Measurements from ENCODE around the gene FAM98B. TPM values are rescaled to one million over a fixed set of nuclear protein-coding genes. Genes with fewer than 3 reads are reported as not detected.

The FAM98B gene
- total RNA-seq, 1 donor from 2014 or later, result 4.2 TPM

DNA sequence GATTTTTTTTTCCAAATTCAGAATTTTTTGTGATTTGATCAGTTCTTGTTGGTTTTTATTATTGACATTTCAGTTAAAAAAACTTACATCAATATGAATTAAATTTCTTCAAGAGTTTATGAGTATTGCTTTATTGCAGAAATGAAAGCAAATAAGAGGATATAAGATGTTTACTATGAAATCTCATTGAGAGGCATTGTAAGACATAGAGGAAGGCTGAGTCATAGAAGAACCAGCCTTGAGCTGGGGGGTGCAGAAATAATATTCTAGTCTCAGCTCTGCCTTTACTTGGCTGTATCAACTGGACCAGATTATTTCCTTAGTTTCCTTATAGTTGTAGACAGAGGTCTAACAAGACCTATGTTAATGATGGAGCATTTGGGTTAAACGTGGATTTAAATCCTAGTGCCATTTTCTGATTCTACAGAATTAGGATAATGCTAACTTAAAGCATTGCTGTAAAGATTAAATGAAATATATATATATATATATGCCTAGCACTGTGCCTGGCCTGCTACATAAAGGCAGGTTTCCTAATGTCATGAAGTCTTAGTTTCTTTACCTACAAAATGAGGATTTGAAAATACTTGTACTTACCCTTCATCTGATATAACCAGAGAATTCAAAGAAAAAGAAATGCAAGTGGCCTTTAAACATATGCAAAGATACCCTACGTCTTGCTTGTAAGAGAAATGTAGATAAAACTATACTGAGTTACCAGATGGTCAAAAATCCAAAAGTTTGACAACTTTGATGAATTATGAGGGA, 7.3 kb downstream of the FAM98B start:
- peak in 1 of 2 donors; percentile 68 for DNase-seq (ENCODE audit: low read depth in 2 of 2)

DNA sequence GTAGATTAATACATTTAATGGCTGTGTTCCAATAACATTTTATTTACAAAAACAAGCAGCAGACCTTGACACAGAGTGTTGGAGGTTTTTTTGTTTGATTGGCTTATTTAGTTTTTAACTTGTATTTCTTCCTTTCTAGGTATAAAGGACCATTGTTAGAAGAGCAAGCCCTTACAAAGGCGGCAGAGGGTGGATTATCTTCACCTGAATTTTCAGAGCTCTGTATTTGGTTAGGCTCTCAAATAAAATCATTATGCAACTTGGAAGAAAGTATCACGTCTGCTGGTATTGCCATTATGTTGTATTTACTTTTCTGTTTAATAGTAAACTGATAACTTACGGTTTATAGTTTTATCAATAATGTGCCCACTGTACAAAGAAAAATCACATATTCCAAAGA, 10.0 kb downstream of the FAM98B start:
- no peak for DNase-seq (ENCODE audit: low read depth in 2 of 2)

DNA sequence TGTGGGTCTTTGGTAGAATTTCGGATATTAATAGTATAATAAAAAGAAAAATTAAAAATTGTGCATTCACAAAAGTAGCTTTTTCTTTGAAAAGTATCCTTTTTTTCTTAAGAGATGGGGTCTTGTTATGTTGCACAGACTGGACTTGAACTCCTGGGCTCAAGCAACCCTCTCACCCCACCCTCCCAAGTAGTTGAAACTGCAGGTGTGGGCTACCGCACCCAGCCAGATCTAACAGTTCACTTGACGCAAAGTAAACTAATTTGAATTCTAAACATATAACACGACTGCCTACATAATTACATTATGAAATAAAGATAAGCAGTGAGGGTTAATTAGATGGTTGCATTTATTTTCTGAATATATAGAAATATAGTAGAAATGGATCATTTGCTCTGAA, 10.7 kb downstream of the FAM98B start:
- no peak for DNase-seq (ENCODE audit: low read depth in 2 of 2)

DNA sequence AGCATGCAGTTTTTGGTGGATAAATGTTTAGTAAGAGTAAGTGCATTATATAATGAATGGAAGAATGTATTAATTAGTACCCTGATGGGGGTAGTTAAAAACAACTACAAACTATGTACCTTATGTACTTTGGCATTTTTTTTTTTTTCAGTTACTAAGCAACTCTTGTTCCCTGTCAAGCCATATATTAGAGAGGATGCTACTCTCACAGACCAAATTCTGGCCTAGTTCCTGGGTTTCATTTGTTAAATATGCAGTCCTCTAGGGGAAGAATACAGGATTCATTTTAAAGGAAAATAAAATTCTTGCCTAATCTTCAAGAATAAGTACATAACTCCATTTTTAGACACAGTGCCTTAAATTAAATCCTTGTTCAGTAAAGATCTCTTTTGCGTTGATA, 16.9 kb downstream of the FAM98B start:
- DNase-seq (ENCODE audit: low read depth in 2 of 2), result no peak

GRCh38 chr15:38471974-38472373, 18.0 kb downstream of the FAM98B start:
- no peak for DNase-seq (ENCODE audit: low read depth in 2 of 2)

DNA sequence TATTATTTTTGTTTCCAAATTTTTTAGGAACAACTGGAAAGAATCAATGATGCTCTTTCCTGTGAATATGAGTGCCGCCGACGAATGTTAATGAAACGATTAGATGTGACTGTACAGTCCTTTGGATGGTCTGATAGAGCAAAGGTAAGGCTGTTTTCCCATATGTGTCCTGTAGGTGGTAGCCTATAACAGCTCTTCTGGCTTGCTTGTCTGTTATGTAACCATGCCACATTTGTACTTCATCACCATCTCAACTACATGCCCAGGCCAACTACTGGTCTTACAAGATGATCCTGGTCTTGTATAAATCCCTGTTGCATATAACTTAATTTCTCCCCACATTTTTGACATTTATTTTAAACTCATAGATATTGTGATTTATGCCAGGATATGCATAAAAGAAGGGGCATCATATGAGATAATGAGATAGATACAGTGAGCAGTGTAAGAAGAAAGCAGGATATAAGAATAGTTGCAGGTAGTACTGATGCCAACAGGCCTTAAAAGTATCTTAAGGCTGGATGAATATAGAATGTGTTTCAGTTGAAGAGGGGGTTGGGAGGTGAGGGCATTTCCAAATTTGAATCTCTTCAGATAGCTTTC, 20.3 kb downstream of the FAM98B start:
- peak; percentile 77 to 80 for DNase-seq (ENCODE audit: low read depth in 2 of 2)

DNA sequence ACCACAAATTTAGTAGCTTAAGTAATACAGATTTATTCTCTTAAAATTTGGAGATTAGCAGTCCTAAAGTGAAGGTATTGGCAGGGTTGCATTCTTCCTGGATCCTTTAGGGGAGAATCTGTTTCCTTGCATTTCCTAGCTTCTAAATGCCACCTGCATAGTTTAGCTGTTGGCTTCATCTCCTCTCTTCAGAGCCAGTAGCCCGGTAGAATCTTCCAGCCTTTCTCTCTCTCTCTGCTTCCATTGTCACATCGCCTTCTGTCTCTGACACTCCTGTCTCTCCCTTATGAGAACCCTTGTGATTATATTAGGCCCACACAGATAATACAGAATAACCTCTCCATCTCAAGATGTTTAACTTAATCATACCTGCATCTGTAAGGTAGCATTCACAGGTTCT, 21.4 kb downstream of the FAM98B start:
- no peak for DNase-seq (ENCODE audit: low read depth in 2 of 2)

GRCh38 chr15:38476120-38476519, 22.2 kb downstream of the FAM98B start:
- no peak for DNase-seq (ENCODE audit: low read depth in 2 of 2)

DNA sequence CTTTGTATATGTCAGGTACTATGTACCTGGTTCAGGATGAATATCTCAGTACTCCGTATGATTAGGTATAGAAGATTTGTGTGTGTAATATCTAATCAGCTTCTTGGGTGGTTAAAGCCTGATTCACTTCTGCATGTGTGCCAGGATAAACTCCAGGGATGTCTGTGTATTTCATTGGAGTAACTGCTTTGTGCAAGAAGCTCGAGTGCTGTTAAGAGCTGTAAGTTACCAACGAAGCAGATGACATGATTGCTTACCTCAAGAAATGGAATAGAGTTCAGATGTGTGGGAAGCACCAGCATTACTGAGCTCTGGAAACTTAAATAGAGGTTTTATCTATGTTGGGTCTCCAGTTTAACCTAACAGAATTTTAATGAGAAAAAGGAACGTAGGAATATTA, 23.7 kb downstream of the FAM98B start:
- DNase-seq (ENCODE audit: low read depth in 2 of 2), result no peak

DNA sequence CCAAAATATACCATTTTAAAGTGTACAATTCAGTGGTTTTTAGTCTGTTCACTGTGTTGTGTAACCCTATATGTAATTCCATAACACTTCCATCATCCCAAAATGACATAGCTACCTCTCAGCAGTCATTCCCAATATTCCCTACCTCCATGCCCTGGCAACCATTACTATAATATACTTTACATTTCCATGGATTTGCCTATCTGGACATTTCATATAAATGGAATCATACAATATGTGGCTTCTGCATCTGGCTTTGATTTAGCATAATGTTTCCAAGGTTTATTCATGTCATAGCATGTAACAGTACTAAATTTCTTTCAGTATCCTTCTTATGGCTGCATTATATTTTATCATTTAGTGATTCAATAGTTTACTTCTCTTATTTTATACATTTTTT, 25.3 kb downstream of the FAM98B start:
- DNase-seq (ENCODE audit: low read depth in 2 of 2), result no peak

DNA sequence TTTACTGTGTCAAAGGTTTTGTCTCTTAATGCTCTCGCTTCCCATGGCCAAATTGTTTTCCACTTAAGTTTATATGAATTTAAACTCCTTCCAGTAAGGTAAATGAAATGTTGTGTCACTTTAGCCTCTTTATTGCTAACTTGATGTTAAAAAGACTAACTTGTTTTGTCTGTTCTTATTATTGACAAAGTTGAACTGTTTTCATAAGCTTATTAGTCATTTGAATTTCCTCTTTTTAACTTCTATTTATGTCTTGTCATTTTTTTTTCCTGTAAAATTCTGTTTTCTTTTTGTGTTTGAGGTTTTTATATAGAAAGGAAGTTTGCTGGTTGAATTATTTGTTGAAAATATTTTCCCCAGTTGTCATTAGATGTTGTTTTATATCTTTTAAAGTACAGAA, 25.8 kb downstream of the FAM98B start:
- peak in 1 of 2 donors; percentile 5 for DNase-seq (ENCODE audit: low read depth in 2 of 2)

- DNase-seq (ENCODE audit: low read depth in 2 of 2), result no peak
These were observed 27.2 kb downstream of the FAM98B start for GRCh38 chr15:38481113-38481512.

DNA sequence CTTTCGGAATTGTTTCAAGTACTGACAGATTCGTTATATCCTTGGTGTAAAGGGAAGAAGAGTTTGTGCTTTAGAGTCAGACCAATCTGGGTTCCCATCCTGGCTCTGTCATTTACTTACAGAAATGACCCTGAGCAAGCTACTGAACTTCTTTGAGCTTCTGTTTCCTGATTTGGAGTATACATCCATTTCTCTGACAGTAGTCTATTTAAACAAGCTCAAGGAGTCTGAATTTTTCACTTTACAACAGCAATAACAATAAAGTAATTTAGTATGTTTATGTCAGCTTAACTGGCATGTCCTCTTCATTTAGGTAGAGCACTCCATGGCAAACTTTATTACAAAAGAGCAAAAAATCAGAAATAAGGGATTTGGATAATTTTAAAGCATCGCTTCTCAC, 27.8 kb downstream of the FAM98B start:
- no peak for DNase-seq (ENCODE audit: low read depth in 2 of 2)

- DNase-seq (ENCODE audit: low read depth in 2 of 2), result no peak
These were observed 28.6 kb downstream of the FAM98B start for GRCh38 chr15:38482572-38482971.

DNA sequence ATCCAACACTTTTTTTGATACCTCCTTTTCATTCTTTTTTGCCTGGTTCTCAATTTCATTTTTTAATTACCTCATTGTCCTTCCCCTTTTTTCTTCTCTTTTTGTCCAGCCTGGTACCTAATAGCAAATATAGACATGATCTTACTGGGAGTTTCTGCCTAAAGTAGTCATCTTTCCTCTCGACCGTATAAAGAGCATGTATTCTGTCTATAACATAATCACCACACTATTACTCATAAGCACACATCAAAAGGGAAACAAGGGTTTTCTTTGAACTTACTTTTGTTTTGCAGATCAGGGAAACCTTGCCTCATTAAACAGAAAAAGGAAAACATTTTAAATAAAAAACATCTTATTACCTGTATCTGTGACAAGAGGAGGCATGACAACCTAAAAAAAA, 33.0 kb downstream of the FAM98B start:
- DNase-seq (ENCODE audit: low read depth in 2 of 2), result peak in 1 of 2 donors; percentile 49

DNA sequence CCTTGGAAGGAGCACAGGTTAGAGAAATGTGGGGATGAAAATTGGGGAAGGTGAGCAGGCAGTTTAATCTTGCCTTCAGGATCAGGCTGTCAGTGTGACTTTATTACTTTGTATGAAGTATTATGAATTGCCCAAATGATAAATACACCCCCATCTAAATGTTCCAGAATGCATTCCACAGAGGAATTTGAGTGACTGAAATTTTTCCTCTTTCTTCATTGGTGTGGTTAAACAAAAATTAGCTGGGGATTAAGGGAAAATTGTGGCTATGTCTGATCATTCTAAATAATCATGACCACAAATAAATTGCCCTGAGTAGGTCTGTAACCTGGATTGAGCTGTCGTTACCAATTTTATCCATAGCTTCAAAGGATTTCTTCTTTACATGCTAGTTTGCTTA, 33.5 kb downstream of the FAM98B start:
- DNase-seq (ENCODE audit: low read depth in 2 of 2), result no peak

DNA sequence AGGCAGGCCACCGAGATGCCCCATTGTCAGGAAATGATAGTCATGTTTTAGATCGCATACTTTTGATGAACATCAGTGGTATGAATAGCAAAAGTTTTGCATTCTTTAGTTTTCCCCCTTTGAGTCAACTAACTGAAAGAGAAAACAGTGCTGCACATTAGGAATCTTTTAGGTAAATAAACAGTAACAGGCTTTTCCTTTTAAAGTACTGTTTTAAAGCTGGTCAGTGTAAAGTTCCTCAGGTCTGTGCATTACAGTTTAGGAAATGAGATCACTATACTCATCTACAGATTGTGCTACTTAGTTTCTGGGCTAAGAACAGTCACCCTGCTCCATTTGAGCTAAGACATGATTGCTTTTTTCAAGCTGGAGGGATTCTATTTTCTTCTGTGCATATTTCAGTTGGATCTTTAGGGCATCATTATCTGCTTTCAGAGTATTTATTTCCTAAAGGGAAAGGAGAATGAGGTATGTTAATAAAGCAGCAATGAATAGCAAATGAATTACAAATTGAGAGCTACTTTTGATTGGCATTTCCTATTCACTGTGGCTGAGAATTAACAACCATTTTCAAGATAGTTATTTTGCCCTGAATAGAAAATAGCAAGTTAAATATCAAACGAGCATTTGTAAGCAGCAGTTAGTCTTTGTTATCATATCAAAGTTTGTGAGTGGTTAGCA, 36.5 kb downstream of the FAM98B start:
- peak in 1 of 2 donors; percentile 51 for DNase-seq (ENCODE audit: low read depth in 2 of 2)

GRCh38 chr15:38496151-38496550, 42.2 kb downstream of the FAM98B start:
- DNase-seq (ENCODE audit: low read depth in 2 of 2), result no peak

- DNase-seq (ENCODE audit: low read depth in 2 of 2), result no peak
These were observed 45.7 kb downstream of the FAM98B start for GRCh38 chr15:38499651-38500050.

DNA sequence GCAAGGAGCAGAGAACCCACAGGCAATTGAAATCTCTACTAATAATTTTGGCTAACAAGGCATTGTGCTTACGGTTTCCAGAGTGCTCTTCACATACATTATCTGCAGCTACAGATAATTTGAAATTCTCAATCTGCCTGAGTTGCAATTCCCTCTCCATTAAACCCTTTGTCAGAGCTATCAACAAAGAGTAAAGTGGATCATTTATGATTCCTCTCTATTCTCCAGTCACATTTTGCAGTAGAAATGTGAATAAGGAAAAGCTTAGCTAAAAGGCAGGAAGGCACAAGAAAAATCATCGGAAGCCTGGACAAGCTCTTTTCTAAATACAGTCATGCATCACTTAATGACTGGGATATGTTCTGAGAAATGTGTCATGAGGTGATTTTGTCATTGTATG, 49.6 kb downstream of the FAM98B start:
- DNase-seq (ENCODE audit: low read depth in 2 of 2), result no peak

DNA sequence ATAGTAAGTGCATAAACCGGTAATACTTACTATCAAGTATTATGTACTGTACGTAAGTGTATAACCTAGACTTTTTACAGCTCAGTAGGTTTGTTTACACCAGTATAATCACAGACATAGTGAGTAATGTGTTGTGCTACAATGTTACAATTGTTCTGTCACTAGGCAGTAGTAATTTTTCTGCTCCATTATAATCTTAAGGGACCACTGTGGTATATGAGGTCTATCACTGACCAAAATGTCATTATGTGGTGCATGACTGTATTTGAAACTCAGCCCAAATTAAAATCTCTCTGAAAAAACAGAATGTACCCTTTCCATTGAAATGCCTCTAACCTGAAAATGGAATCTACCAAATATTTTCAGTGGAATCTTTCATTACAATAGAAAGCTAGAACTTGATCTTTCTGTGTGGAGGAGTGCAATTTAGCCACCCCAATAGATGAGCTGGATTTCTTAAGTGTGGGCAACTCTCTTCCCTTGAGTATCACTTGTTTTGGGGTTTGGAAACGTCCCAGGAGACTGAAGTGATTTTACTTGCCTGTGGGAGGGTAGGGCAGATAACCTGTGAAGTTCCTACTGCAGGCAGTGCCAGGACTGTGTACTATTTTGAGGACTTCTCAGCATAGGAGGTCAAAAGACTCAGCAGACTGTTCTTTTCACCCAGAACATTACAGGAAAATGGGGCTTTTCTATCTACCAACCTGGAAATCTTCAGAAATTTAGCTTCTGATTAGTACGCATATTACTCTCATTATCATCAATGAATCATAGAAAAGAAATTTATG, 50.9 kb downstream of the FAM98B start:
- no peak for DNase-seq (ENCODE audit: low read depth in 2 of 2)

DNA sequence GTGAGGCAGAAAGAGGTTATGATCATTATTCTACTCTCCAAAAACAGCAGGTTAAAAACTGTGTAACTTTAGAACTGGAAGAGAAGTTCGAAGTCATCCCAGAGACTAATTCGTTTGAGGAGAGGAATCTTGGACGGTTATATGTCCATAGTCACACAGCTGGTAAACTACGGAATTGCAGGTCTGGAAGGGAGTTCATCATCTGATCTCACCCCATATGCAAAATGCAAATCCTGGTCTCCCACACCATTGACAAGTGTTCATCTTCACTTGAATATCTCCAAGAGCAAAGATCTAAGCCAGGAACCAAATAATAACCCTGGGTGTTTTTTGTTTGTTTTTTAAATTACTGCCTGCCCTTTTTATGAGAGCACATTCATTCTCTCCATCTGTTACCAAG, 53.1 kb downstream of the FAM98B start:
- DNase-seq (ENCODE audit: low read depth in 2 of 2), result no peak

Measured in lung microvascular endothelial cell (primary cell).